ENCODE measurements around the gene TMEM138. TPM values are rescaled to one million over a fixed set of nuclear protein-coding genes. Genes with fewer than 3 reads are reported as not detected.

Gene TMEM138
- 10 to 100 TPM; 46.1 to 48.9 TPM for total RNA-seq
- 39.2 to 46.4 reads per million in 2 donors for total RNA-seq

DNA sequence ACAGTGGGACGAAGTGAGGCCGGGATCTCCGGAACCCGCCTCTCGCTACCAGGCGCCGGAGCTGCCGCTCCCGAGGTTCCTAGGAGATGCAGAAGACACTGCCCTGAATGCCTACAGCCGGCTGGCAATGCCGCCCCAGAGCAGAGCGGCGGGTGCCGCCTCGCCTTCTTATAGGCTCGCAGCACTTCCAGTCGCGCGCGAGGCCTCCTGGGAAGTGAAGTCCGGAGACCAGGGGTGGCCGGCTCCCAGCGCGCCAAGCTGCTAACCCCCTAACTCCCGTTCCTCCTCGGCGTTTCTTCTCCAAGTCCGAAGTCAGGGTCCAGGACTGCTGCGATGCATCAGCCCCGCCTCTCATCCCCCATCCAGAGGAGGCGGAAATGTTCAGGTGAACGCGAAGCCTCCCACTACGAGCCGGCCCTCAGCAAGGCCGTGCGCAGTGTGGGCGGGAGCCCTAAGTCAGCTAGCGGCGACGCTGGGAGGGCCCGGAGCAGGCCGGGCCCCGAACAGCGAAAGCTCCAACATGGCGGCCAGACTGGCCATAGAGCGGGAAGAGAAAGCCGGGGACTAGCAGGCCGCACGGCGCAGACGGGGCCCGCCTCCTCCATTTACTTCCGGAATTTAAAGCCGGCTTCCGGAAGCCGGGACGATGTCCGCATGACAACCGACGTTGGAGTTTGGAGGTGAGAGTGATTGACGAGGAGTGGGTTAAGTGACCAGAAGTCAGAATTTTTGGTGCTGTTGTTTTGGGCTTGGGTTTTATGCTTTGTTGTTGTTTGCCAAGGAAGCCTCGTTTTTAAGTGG lies at the start of gene TMEM138, which contains the start of gene CYB561A3:
Gene TMEM138, plus strand, starts transcription at position 634 of the 801 bp plus-strand sequence. CDS start 2,017 bp downstream, outside the sequence.
Gene CYB561A3, minus strand, starts transcription at position 142 of the 801 bp plus-strand sequence. CDS start 5,169 bp downstream, outside the sequence.
- DNase-seq (peak; percentile 73 to 79 (median 78)), ATAC-seq (peak; percentile 90)
- Mint-ChIP-seq H3K4me1 (peaks cover 21% of the 10 kb centered on the region), H3K36me3 (ENCODE audit: low read depth) (no peaks in the 10 kb centered on the region), H3K27me3 (no peaks in the 10 kb centered on the region), H3K27ac (peak within 1 kb of the TSS; percentile 99), H3K4me3 (peak within 1 kb of the TSS; percentile 97)
- H3K9me3 ChIP-seq (ENCODE audit: control insufficient read depth, low read length, poor library complexity, severe bottlenecking) = no peaks in the 10 kb centered on the region

DNA sequence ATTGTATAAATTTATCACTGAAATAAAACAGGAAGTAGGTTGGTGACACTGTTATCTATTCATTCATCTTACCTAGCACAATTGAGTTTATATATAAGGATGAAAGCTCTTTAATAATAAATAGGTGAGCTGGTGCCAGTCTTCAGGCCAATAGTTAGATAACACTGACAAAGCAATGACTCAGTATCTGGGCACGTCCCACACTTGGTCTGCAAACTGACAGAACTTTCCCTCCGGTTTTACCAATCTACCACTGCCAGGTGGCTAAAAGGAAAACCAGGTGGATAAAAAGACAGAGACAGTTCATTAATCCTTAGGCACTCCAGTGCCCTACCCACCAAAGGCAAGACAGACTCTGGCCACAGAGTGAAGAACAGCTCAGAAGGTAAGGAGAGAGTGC lies 46.9 kb upstream of the TMEM138 start:
- no peak overlapping the region for H3K4me3 Mint-ChIP-seq
- H3K36me3 Mint-ChIP-seq (ENCODE audit: low read depth) = peaks cover 6% of the 10 kb centered on the region
- DNase-seq (no peak), ATAC-seq (no peak)
- H3K27me3 Mint-ChIP-seq = no peaks in the 10 kb centered on the region
- no peak overlapping the region for H3K27ac Mint-ChIP-seq
- H3K4me1 Mint-ChIP-seq = no peaks in the 10 kb centered on the region
- H3K9me3 ChIP-seq (ENCODE audit: control insufficient read depth, low read length, poor library complexity, severe bottlenecking) = no peaks in the 10 kb centered on the region

DNA sequence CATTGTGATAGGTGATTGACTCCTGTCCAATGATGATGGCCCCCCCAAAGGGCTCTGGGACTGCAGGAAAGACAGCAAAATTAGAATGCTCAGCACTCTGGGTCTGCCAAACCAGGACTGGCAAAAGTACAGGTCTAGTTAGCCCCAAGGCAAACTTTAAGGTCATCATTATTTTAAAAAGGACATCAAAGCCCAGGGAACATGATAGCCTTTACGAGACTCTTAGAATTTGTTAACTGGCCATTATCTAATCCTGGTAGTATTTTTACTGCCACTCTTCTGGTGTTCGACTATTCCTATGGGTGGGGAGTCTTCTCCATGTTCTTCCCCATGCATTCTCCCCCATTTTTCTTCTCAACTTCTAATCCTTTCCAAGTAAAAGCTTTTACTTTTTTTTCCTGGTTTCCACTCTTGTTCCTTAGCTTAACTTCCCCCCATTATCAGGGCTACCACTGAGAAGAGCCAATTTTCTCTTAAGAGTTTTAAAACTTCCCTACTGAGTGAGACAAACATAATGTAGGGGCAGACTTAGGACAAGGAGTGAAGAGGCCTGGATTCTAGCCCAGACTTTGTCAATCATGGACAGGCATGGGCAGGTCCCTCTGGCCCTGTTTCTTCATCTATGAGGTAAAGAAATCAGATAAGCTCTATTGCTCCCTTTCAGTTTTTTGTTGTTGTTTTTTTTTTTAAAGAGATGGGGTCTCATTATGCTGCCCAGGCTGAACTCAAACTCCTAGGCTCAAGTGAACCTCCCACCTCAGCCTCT lies 36.3 kb upstream of the TMEM138 start:
- Mint-ChIP-seq H3K4me3 (no peak overlapping the region), H3K36me3 (ENCODE audit: low read depth) (peaks cover 11% of the 10 kb centered on the region), H3K27ac (no peak overlapping the region)

DNA sequence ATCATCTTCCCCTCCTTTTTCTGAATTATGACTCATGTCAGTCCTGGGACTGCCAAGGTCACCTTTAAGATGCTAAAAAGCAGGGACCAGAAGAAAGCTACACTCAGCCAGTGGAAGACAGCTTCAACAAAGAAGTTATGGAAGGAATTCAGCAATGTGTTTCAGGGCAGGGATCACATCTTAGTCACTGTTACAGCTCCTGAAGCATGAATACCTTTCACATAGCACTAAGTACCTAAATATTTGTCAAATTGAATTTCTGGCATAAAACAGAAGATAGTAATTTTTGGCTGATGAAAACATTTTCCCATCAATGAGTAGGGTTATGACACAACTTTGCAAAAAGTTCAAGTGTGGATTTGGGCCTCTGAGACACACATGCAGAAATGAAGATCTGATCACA lies 34.5 kb upstream of the TMEM138 start:
- H3K4me3 Mint-ChIP-seq = no peak overlapping the region
- H3K27ac Mint-ChIP-seq = no peak overlapping the region
- peaks cover 12% of the 10 kb centered on the region for H3K36me3 Mint-ChIP-seq (ENCODE audit: low read depth)
- peaks cover 37% of the 10 kb centered on the region for H3K4me1 Mint-ChIP-seq
- DNase-seq = no peak
- no peak for ATAC-seq
- H3K27me3 Mint-ChIP-seq = no peaks in the 10 kb centered on the region
- no peaks in the 10 kb centered on the region for H3K9me3 ChIP-seq (ENCODE audit: control insufficient read depth, low read length, poor library complexity, severe bottlenecking)

More for the DNA sequence above, 36.3 kb upstream of the TMEM138 start:
- peaks cover 20% of the 10 kb centered on the region for H3K4me1 Mint-ChIP-seq
- DNase-seq (no peak), ATAC-seq (no peak)
- H3K9me3 ChIP-seq (ENCODE audit: control insufficient read depth, low read length, poor library complexity, severe bottlenecking) = no peaks in the 10 kb centered on the region
- H3K27me3 Mint-ChIP-seq = no peaks in the 10 kb centered on the region

DNA sequence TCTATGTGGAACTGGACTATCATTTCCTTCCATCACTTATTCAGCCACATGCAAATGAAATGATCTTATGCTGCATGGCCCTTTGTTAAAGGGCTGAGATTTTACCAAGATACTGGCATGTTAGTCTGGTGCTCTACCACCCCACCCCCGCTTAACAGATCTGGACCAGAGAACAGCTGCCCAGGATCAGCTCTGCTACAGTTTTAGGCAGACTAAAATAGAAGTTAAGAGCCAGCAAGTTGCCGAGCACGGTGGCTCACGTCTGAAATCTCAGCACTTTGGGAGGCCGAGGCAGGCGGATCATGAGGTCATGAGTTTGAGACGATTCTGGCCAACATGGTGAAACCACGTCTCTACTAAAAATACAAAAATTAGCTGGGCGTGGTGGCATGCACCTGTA lies 33.8 kb upstream of the TMEM138 start:
- Mint-ChIP-seq H3K27ac (no peak overlapping the region), H3K27me3 (no peaks in the 10 kb centered on the region), H3K36me3 (ENCODE audit: low read depth) (peaks cover 10% of the 10 kb centered on the region), H3K4me3 (no peak overlapping the region), H3K4me1 (peaks cover 38% of the 10 kb centered on the region)
- DNase-seq (no peak), ATAC-seq (no peak)
- H3K9me3 ChIP-seq (ENCODE audit: control insufficient read depth, low read length, poor library complexity, severe bottlenecking) = no peaks in the 10 kb centered on the region

DNA sequence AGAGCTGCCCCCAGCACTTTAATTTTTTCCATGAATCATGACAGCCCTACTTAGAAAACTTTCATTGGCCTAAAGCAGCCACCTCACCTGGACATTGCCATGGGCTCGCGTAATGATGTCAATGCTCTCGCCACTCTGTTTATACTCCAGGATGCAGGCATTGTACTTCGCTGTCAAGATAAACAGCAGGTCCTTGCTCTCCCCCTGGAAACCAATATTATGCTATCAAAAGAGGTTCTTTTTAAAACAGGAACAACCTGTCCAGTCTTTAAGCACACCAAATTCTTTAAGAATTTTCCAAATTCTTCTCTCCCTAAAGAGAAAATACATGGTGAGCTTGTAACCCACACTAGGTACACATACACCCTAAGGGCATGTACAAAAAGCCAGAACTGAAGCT lies 32.3 kb upstream of the TMEM138 start:
- ATAC-seq (no peak), DNase-seq (no peak)
- no peak overlapping the region for H3K4me3 Mint-ChIP-seq
- H3K36me3 Mint-ChIP-seq (ENCODE audit: low read depth) = peaks cover 7% of the 10 kb centered on the region
- no peaks in the 10 kb centered on the region for H3K9me3 ChIP-seq (ENCODE audit: control insufficient read depth, low read length, poor library complexity, severe bottlenecking)
- H3K27me3 Mint-ChIP-seq = no peaks in the 10 kb centered on the region
- H3K4me1 Mint-ChIP-seq = peaks cover 42% of the 10 kb centered on the region
- H3K27ac Mint-ChIP-seq = peak overlapping the region; percentile 98

DNA sequence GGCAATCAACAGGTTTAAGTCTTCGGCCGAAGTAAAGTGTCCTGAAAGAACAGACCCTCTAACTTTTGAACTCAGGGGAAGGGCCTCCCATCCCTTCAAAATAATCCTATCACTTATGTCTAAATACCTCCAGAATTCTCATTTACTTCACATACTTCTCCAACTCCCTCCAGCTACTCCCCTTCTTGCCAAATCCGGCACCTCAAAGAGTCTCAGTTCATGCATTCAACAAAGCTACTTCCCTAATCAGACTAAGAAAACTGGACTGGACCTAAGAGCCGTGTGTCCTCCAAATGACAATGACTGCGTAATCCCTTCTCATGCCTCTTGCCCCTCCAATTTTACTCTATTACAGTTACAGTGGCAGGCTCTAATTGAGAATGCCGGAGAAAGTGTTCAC lies 30.5 kb upstream of the TMEM138 start:
- Mint-ChIP-seq H3K4me3 (peak overlapping the region; percentile 94), H3K36me3 (ENCODE audit: low read depth) (peaks cover 7% of the 10 kb centered on the region), H3K4me1 (peaks cover 41% of the 10 kb centered on the region), H3K27ac (peak overlapping the region; percentile 98), H3K27me3 (no peaks in the 10 kb centered on the region)
- DNase-seq = no peak
- no peaks in the 10 kb centered on the region for H3K9me3 ChIP-seq (ENCODE audit: control insufficient read depth, low read length, poor library complexity, severe bottlenecking)
- ATAC-seq = no peak

DNA sequence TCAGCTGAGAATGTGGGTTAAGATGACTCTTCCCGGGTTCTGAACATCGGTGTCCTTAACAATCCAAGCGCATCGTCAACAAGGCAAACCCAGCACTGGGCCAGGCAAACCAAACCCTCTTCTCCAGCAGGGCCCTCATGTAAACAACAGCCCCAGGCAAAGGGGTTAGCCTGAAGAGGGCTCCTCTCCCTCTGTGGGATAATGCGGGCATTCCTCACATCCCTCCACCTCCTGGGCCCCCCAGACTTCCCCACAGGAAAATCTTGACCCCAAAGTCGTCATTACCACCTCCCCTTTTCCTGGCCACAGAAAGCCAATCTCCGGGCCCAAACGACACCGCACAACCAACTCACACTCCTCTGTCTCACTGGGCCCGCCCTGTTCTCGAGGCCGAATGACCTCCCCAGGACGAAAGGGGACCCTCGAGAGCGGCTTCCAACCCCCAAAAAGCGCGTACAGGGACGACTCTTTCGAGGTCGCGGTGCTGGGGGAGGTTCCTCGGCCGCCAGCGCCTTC lies 29.8 kb upstream of the TMEM138 start:
- no peak for DNase-seq
- Mint-ChIP-seq H3K27ac (peak overlapping the region; percentile 98), H3K4me1 (peaks cover 45% of the 10 kb centered on the region), H3K4me3 (peak overlapping the region; percentile 94), H3K27me3 (no peaks in the 10 kb centered on the region), H3K36me3 (ENCODE audit: low read depth) (peaks cover 7% of the 10 kb centered on the region)
- no peak for ATAC-seq
- no peaks in the 10 kb centered on the region for H3K9me3 ChIP-seq (ENCODE audit: control insufficient read depth, low read length, poor library complexity, severe bottlenecking)

DNA sequence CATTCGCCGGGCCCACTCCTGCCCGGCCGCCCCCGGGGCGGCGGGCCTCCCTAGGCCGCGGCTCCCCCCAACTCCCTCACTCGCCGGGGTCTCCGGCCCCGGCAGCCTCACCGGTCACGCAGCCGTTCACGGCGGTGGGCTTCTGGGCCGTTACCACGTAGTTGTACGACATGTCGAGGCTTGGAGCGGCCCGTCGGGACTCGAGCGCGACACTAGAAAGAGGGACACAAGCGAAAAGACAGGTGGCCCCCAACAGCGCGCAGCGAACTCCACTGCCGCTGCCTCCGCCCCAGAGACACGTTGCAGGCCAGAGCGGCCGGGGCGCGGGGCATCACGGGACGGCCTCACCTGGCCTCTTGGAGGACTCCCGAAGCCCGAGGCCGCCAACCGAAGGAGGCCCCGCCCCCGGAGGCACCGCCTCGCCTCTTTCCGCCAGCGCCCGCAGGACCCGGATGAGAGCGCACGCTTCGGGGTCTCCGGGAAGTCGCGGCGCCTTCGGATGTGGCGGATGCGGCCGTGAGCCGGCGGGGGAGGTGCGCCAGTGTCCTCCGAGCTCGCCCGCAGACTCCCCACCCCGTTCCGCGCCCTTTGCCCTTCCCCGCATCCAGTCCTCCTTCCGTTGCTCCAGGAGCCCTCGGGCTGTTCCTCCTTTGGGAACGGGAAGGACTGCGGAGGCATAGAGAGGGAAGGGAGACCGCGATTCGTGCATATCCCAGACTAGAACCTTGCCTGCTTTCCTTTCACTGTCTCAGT lies 29.2 kb upstream of the TMEM138 start, which contains the start of the genes DDB1 and TKFC:
Gene DDB1, minus strand, starts transcription at position 309 of the 753 bp plus-strand sequence. Its CDS starts 137 bp downstream, at position 172.
Gene TKFC, plus strand, starts transcription at position 432 of the 753 bp plus-strand sequence. CDS start 1,501 bp downstream, outside the sequence.
- peaks cover 7% of the 10 kb centered on the region for H3K36me3 Mint-ChIP-seq (ENCODE audit: low read depth)

DNA sequence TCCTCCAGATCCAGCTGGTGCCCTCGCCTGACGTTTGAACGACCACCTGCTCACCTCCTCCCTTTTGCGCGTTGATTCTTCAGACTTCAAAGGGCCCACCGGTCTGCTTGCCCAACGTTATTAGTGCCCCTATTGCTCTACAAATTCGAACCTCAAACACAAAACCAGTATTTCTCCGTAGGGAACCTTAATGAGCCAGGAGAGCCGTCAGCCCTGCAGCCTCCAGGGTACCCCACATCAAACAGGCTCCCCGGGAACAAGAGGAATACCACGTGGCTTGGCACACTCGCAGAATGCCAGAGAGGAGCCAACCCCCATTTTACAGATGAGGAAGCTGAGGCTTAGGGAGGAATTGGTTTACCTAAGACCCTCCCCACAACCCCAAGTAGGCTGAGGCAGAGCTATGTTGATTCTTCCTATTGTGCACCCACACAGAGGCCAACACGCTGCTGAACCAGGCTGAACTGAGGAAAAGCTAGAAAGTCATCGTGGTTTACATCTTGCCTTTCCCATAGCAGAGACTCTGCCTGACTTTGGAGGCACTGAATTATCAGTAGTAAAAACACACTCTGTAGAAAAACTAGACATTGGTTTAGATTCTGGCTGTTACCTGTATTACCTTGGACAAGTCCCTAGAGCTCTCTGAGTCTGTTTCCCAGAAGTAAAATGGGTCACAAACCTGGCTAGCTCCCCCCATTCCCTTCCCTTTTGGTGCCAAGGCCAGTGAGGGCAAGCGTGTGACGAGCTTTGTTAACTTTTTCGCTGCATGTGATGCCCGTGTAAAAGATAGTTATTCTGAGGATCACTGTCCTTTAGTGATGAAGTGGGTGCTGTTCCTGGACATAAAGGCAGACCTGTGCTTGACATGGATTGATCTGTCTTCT lies 28.4 kb upstream of the TMEM138 start:
- Mint-ChIP-seq H3K27me3 (no peaks in the 10 kb centered on the region), H3K27ac (peak overlapping the region; percentile 98), H3K4me3 (peak overlapping the region; percentile 94), H3K4me1 (peaks cover 42% of the 10 kb centered on the region), H3K36me3 (ENCODE audit: low read depth) (peaks cover 11% of the 10 kb centered on the region)
- no peaks in the 10 kb centered on the region for H3K9me3 ChIP-seq (ENCODE audit: control insufficient read depth, low read length, poor library complexity, severe bottlenecking)
- DNase-seq = no peak
- ATAC-seq = no peak

More for the DNA sequence above, 29.2 kb upstream of the TMEM138 start, which contains the start of the genes DDB1 and TKFC:
- DNase-seq (peak; percentile 96 to 97 (median 96)), ATAC-seq (peak; percentile 96)
- Mint-ChIP-seq H3K4me1 (peaks cover 45% of the 10 kb centered on the region), H3K27ac (peak within 1 kb of the TSS; percentile 98), H3K4me3 (peak within 1 kb of the TSS; percentile 94), H3K27me3 (no peaks in the 10 kb centered on the region)
- H3K9me3 ChIP-seq (ENCODE audit: control insufficient read depth, low read length, poor library complexity, severe bottlenecking) = no peaks in the 10 kb centered on the region

DNA sequence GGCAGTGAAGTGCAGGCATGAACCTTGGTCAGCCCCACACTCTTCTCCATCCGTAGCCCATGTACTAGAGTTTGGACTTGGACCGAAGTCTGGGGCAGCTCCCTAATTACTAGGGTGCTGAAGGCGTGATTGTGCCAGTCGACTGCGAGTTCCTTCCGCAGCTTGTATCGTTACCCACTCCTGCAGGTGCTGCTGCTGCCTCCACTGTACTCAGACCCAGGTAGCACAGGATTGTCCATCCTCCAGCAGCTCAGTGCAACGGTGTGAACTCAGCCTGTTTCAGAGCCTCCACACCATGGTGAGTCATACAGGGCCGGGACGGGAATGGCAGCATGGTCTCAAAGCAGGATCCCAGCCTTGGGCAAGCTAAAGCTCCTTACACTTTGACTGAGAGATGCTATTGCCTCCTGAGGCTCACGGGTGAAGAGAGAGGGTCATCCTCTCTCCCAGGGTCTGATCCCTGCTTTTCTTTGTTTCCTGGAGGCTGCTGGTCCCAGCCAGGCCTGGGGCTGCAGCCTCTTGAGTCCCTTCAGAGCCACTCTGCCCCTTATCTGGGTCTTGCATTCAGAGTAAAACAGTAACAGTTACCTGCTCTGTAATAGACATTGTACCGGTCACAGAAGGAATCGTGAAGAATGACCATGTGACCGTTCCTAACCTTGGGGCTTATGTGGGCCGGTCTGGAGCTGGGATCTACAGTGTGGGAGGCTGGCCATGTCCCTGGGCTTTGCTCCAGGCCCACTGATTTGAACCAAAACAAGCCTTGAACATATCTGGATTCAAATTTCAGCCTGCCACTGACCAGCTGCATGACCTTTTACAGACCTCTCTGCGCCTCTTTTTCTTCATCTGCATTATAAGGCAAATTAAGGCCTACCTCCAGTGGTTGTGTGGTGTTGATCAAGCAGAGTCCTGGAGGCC lies 27.5 kb upstream of the TMEM138 start:
- no peak for DNase-seq
- peak overlapping the region; percentile 98 for H3K27ac Mint-ChIP-seq
- H3K4me3 Mint-ChIP-seq = peak overlapping the region; percentile 94
- peaks cover 6% of the 10 kb centered on the region for H3K36me3 Mint-ChIP-seq (ENCODE audit: low read depth)
- ATAC-seq = no peak
- no peaks in the 10 kb centered on the region for H3K27me3 Mint-ChIP-seq
- H3K9me3 ChIP-seq (ENCODE audit: control insufficient read depth, low read length, poor library complexity, severe bottlenecking) = no peaks in the 10 kb centered on the region
- peaks cover 36% of the 10 kb centered on the region for H3K4me1 Mint-ChIP-seq
